Testis (tissue), 3 donors: ENCODE results near the gene MAP4K4. TPM values are rescaled to one million over a fixed set of nuclear protein-coding genes. Genes with fewer than 3 reads are reported as not detected.
"Not testable (repeated sequence)": the region's sequence is repeated elsewhere in the genome, so short reads cannot be mapped to it uniquely, and the experiment has no call there.

Experiments
- DNase-seq: peaks from one replicate; pipeline ENCODE4 v3.0.0-alpha.2; 2019
- H3K27ac ChIP-seq, 2 donors: fragments of 200-600 bp; sonication (generic); one replicate each; pipeline ENCODE4 v1.5.1; 2019
- H3K27me3 ChIP-seq: fragments of 200-600 bp; sonication (generic); one replicate; pipeline ENCODE4 v1.5.1; 2019
- H3K36me3 ChIP-seq: fragments of 200-600 bp; sonication (generic); one replicate; pipeline ENCODE4 v1.5.1; 2017; ENCODE audit warnings: low read depth; ENCODE audit errors: missing control alignments
- H3K4me1 ChIP-seq: fragments of 200-600 bp; sonication (generic); one replicate; pipeline ENCODE4 v1.5.1; 2019
- H3K4me3 ChIP-seq, 2 donors: fragments of 200-600 bp; sonication (generic); one replicate each; pipeline ENCODE4 v1.5.1; 2017 to 2019
- H3K9me3 ChIP-seq: fragments of 200-600 bp; sonication (generic); one replicate; pipeline ENCODE4 v1.5.1; 2017
- POLR2A ChIP-seq: fragments of 450-650 bp; IDR thresholded peaks from one replicate; pipeline ENCODE4 v1.6.1; 2017; ENCODE audit warnings: antibody characterized with exemption, mild to moderate bottlenecking, moderate library complexity
- WGBS, 2 donors: methylation state at CpG; one replicate each; pipeline ENCODE4 v1.1.5; 2018; 5-methylcytosine and 5-hydroxymethylcytosine counted together
- intact Hi-C: fragments of 100-400 bp; cut with DNase I; formaldehyde crosslinking; loops from one replicate; pipeline ENCODE4 v1.15.1; 2023; ENCODE audit warnings: low total_unique reads
- polyA plus RNA-seq: library from polyadenylated mRNA; stranded (reverse); fragments of 350-450 nt; fragmentation: Illumina TruSeq; extraction: RNeasy Lipid Tissue Mini Kit (QIAGEN cat#74804); gene quantifications from one replicate; pipeline ENCODE4 v1.2.3, GENCODE V29; 2014; ENCODE audit warnings: low read depth, low replicate concordance; ENCODE audit not compliant: insufficient read depth
- total RNA-seq, 2 donors: library from RNA; depleted of rRNA; stranded (reverse); fragments of >200 nt; gene quantifications; one replicate each; pipeline ENCODE4 v1.2.3, GENCODE V29; 2016
- TF ChIP-seq, protein P1 (sequence below), 3 experiments: fragments of 450-650 bp in 2 of 3; fragments of 200-600 bp in 1 of 3; sonication (generic) in 1 of 3; IDR thresholded peaks; one replicate each; pipeline ENCODE4 v1.5.1; 2016 to 2019; ENCODE audit warnings: antibody characterized with exemption in 3 of 3, mild to moderate bottlenecking in 2 of 3, moderate library complexity in 1 of 3

MAP4K4 gene
- total and polyA plus RNA-seq, 3 donors from 2014 or later, result 88.2 to 194 (median 174) TPM

DNA sequence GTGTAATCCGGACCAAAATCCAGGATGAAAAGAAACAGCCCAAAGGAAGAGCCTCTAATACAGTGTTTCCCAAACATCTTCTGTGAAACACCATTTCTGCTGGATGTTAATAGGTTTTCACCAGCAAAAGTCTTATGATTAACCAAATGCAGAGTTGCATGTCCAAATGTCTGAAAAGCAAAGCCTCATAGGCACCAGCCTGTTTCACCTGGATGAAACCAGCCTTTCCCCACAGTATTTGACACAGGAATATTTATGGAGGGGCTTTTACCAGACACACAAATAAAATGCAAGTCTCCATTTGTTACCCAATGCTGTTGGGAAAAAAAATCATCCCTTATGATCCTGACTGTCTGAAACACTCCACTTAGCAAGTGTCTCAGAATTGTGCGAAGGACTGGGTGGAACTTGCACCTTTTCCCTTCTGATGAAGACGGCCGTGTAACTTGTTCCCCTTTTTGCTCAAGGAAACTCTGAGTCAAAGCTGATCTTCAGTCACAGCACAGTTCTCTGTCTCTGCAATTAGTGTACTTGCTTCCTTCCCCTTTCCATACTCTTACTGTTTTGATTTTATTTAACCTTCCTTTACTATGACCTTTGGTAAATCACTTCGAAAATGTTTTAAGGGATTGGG lies 223.9 kb downstream of the MAP4K4 start:
- H3K9me3 ChIP-seq, result no peaks in the 10 kb centered on the region
- no peaks in the 10 kb centered on the region for H3K4me1 ChIP-seq
- intact Hi-C loops, result no loop called here
- H3K4me3 ChIP-seq, result no peak overlapping the region
- no peak for DNase-seq
- H3K27ac ChIP-seq, result no peak overlapping the region
- no peaks in the 10 kb centered on the region for H3K36me3 ChIP-seq
- TF ChIP-seq, protein P1, sequence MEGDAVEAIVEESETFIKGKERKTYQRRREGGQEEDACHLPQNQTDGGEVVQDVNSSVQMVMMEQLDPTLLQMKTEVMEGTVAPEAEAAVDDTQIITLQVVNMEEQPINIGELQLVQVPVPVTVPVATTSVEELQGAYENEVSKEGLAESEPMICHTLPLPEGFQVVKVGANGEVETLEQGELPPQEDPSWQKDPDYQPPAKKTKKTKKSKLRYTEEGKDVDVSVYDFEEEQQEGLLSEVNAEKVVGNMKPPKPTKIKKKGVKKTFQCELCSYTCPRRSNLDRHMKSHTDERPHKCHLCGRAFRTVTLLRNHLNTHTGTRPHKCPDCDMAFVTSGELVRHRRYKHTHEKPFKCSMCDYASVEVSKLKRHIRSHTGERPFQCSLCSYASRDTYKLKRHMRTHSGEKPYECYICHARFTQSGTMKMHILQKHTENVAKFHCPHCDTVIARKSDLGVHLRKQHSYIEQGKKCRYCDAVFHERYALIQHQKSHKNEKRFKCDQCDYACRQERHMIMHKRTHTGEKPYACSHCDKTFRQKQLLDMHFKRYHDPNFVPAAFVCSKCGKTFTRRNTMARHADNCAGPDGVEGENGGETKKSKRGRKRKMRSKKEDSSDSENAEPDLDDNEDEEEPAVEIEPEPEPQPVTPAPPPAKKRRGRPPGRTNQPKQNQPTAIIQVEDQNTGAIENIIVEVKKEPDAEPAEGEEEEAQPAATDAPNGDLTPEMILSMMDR (IDR thresholded peaks at IDR 0.05), result no peak
- TF ChIP-seq POLR2A, result no peak
- H3K27me3 ChIP-seq, result no peaks in the 10 kb centered on the region
- 87 to 90% methylated on average over 5 of the region's 5 CpGs for WGBS, 2 donors

DNA sequence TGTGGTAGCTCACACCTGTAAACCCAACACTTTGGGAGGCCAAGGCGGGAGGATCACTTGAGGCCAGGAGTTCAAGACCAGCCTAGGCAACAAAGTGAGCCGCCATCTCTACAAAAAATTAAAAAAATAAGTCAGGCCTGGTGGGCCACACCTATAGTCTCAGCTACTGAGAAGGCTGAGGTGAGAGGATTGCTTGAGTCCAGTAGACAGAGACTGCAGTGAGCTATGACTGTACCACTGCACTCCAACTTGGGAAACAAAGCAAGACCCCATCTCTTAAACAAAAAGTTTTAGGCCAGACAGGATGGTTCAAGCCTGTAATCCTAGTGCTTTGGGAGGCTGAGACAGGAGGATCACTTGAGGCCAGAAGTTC lies 224.4 kb downstream of the MAP4K4 start:
- intact Hi-C loops, result no loop called here
- WGBS, 2 donors, result 94 to 95% methylated on average over 2 of the region's 2 CpGs
- Histone ChIP-seq H3K4me1 (no peaks in the 10 kb centered on the region), H3K4me3 (no peak overlapping the region), H3K27ac (no peak overlapping the region), H3K36me3 (no peaks in the 10 kb centered on the region), H3K27me3 (no peaks in the 10 kb centered on the region), H3K9me3 (no peaks in the 10 kb centered on the region)
- no peak for DNase-seq
- TF ChIP-seq POLR2A, result no peak
- TF ChIP-seq, protein P1 (IDR thresholded peaks at IDR 0.05), result no peak

DNA sequence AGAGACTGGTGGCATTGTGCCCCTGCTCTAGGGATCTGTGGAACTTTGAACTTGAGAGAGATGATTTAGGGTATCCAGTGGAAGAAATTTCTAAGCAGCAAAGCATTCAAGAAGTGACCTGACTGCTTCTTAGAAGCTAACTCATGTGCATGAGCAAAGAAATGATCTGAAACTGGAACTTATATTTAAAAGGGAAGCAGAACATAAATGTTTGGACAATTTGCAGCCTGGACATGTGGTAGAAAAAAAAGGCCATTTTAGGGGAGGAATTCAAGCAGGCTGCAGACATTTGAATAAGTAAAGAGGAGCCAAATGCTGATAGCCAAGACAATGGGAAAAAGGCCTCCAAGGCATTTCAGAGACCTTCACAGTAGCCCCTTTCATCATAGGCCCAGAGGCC lies 226.8 kb downstream of the MAP4K4 start:
- intact Hi-C loops, H3K4me1 ChIP-seq, H3K27ac ChIP-seq, H3K36me3 ChIP-seq, H3K27me3 ChIP-seq, H3K9me3 ChIP-seq, H3K4me3 ChIP-seq, DNase-seq: not testable (repeated sequence)

DNA sequence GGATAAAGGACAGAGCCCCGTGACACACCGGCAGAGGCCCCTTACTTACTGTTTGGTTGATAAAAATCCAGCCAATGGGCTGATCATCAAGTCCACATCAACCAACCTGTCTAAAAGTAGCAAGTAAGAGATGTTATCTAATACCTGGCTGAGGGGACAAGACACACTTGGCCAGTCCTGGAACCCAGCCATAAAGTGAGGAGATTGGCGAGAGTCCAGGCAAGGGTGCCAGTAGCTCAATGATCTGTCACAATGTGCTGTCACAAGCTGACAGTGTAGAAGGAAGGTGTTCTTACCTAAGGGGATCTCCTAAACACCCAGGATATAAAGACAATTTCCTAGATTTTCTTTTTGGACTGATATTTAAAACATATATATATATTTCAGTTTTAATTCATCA lies 232.5 kb downstream of the MAP4K4 start:
- WGBS, 2 donors, result 94 to 97% methylated on average over 3 of the region's 3 CpGs
- TF ChIP-seq POLR2A, result no peak
- TF ChIP-seq, protein P1 (IDR thresholded peaks at IDR 0.05), result no peak
- no peaks in the 10 kb centered on the region for H3K9me3 ChIP-seq
- no peak for DNase-seq
- no peaks in the 10 kb centered on the region for H3K36me3 ChIP-seq
- no peaks in the 10 kb centered on the region for H3K4me1 ChIP-seq
- intact Hi-C loops, result no loop called here
- H3K27me3 ChIP-seq, result no peaks in the 10 kb centered on the region
- H3K4me3 ChIP-seq, result no peak overlapping the region
- H3K27ac ChIP-seq, result no peak overlapping the region

DNA sequence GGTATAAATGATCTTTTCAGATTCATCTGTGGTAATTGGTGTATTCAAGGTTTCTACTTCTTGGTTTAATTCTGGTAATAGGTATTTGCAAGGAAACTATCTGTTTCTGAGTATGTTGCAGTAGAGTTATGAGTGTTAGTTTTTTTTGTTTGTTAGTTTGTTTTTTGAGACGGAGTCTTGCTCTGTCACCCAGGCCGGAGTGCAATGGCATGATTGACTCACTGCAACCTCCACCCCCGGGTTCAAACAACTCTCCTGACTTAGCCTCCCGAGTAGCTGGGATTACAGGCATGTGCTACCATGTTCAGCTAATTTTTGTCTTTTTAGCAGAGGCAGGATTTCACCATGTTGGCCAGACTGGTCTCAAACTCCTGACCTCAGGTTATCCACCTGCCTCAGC lies 233.3 kb downstream of the MAP4K4 start:
- Histone ChIP-seq H3K9me3 (no peaks in the 10 kb centered on the region), H3K27me3 (no peaks in the 10 kb centered on the region), H3K4me1 (no peaks in the 10 kb centered on the region), H3K4me3 (no peak overlapping the region), H3K27ac (no peak overlapping the region), H3K36me3 (no peaks in the 10 kb centered on the region)
- 72 to 87% methylated on average over 4 of the region's 4 CpGs for WGBS, 2 donors
- no peak for DNase-seq
- intact Hi-C loops, result no loop called here
- no peak for TF ChIP-seq POLR2A
- TF ChIP-seq, protein P1 (IDR thresholded peaks at IDR 0.05), result no peak
